Spleen (tissue), 11 donors: ENCODE results near the gene SRSF2. TPM values are rescaled to one million over a fixed set of nuclear protein-coding genes. Genes with fewer than 3 reads are reported as not detected.

ENCODE experiments used
- DNase-seq: peaks from one replicate; pipeline ENCODE4 v3.0.0-alpha.2; 2020
- H3K27ac ChIP-seq, 8 donors: fragments of 200-600 bp; sonication (generic) in 7 of 8; 1 replicate in 4 of 8; 2 replicates in 4 of 8; pipeline versions ENCODE4 v1.5.0 to v1.8.0; 2016 to 2021; ENCODE audit warnings: inconsistent platforms in 4 of 8, mild to moderate bottlenecking in 4 of 8, moderate library complexity in 1 of 8
- H3K27me3 ChIP-seq, 7 donors: fragments of 200-600 bp; sonication (generic) in 6 of 7; replicated peaks in 1 of 7; 1 replicate in 4 of 7; 2 replicates in 3 of 7; pipeline versions ENCODE4 v1.5.0 to v1.8.0; 2016 to 2021; ENCODE audit warnings: inconsistent platforms in 3 of 7, mild to moderate bottlenecking in 1 of 7
- H3K36me3 ChIP-seq, 6 donors: fragments of 200-600 bp; sonication (generic) in 5 of 6; 1 replicate in 4 of 6; 2 replicates in 2 of 6; pipeline versions ENCODE4 v1.5.0 to v1.8.0; 2016 to 2021; ENCODE audit warnings: inconsistent platforms in 2 of 6
- H3K4me1 ChIP-seq, 6 donors: fragments of 200-600 bp; sonication (generic) in 5 of 6; 1 replicate in 3 of 6; 2 replicates in 3 of 6; pipeline versions ENCODE4 v1.5.0 to v1.8.0; 2016 to 2021; ENCODE audit warnings: inconsistent platforms in 3 of 6
- H3K4me3 ChIP-seq, 8 donors: fragments of 200-600 bp; sonication (generic) in 7 of 8; 1 replicate in 4 of 8; 2 replicates in 4 of 8; pipeline versions ENCODE4 v1.5.0 to v1.8.0; 2016 to 2021; ENCODE audit warnings: inconsistent platforms in 4 of 8, mild to moderate bottlenecking in 4 of 8, moderate library complexity in 2 of 8
- H3K9me3 ChIP-seq, 8 donors: fragments of 200-600 bp; sonication (generic) in 7 of 8; 1 replicate in 4 of 8; 2 replicates in 4 of 8; pipeline versions ENCODE4 v1.5.0 to v1.8.0; 2016 to 2021; ENCODE audit warnings: inconsistent platforms in 4 of 8
- CTCF ChIP-seq, 11 experiments: fragments of 200-600 bp in 7 of 11; fragments of 450-650 bp in 4 of 11; sonication (generic) in 4 of 11; IDR thresholded peaks in 8 of 11; conservative IDR thresholded peaks in 3 of 11; 1 replicate in 7 of 11; 2 replicates in 4 of 11; pipeline versions ENCODE4 v1.4.0 to v1.8.0; 2016 to 2021; ENCODE audit warnings: antibody characterized with exemption in 11 of 11, inconsistent platforms in 4 of 11, mild to moderate bottlenecking in 1 of 11
- POLR2A ChIP-seq, 3 donors: fragments of 450-650 bp; IDR thresholded peaks; one replicate each; pipeline ENCODE4 v1.5.1; 2017; ENCODE audit warnings: antibody characterized with exemption in 3 of 3, mild to moderate bottlenecking in 1 of 3
- POLR2AphosphoS5 ChIP-seq, 3 donors: sonication (generic); formaldehyde crosslinking; IDR thresholded peaks; one replicate each; pipeline ENCODE4 v1.5.1; 2017; ENCODE audit warnings: antibody characterized with exemption in 3 of 3
- WGBS, 5 donors: extraction: QIAGEN DNeasy Blood & Tissue Kit in 3 of 5; methylation state at CpG; one replicate each; pipeline versions ENCODE4 v1.1.5 to v1.1.7; 2013 to 2018; 5-methylcytosine and 5-hydroxymethylcytosine counted together
- intact Hi-C: fragments of 100-400 bp; cut with DNase I; formaldehyde crosslinking; loops from one replicate; pipeline ENCODE4 v1.15.0; 2023; ENCODE audit warnings: low total_unique reads
- polyA plus RNA-seq, 3 donors: library from polyadenylated mRNA; stranded (reverse); fragments of 200-250 nt; gene quantifications; one replicate each; pipeline ENCODE4 v1.2.1, GENCODE V29; 2013
- total RNA-seq, 7 donors: library from RNA; depleted of rRNA in 3 of 7; stranded (reverse); fragments of >200 nt in 3 of 7; fragmentation: NEBNext Ultra II Directional in 4 of 7; extraction: Animal tissue kit (Norgen Biotek cat#: 25700) in 4 of 7; gene quantifications; one replicate each; pipeline versions ENCODE4 v1.1.0 to v1.2.1, GENCODE V29; 2016 to 2021
- donor health status: healthy with polysubstance abuse.
- donor health status: DM: no; HTN: no; CAD: no; lungs with moderate emphysema.
- donor health status: DM: no; HTN: no; CAD: no.
- donor health status: Bipolar disorder and iron deficiency.
- donor health status: healthy.
- donor health status: DM: no; HTN: no; CAD: no.
- donor health status: DM: yes; HTN: yes; CAD: no.

Gene SRSF2
- total and polyA plus RNA-seq, 10 donors, result 159 to 239 (median 196) TPM

- DNase-seq, result no peak
- TF ChIP-seq POLR2AphosphoS5 (IDR thresholded peaks at IDR 0.05), result no peak
- TF ChIP-seq CTCF (IDR thresholded peaks at IDR 0.05 in 8 of 11, conservative IDR thresholded peaks at IDR 0.05 in 3 of 11), result no peak
- TF ChIP-seq POLR2A (IDR thresholded peaks at IDR 0.05), result no peak
- no peak overlapping the region for H3K4me3 ChIP-seq
- H3K9me3 ChIP-seq, result no peaks in the 10 kb centered on the region
- no peak overlapping the region for H3K27ac ChIP-seq
- intact Hi-C loops, result no loop called here
- H3K27me3 ChIP-seq, result no peaks in the 10 kb centered on the region
- H3K36me3 ChIP-seq, result peaks cover 0 to 96% (median 26%) of the 10 kb centered on the region in 6 donors
- WGBS, 5 donors, result 93 to 98% (median 95%) methylated on average over 3 of the region's 3 CpGs
- H3K4me1 ChIP-seq, result peaks cover 0 to 7% (median 0%) of the 10 kb centered on the region in 6 donors
Observed at GRCh38 chr17:76758570-76758969, 21.4 kb upstream of the SRSF2 start.

- intact Hi-C loops, result no loop called here
Observed at GRCh38 chr17:76757256-76757655, 20.1 kb upstream of the SRSF2 start.

GRCh38 chr17:76755285-76755684 is 18.2 kb upstream of the SRSF2 start:
- Histone ChIP-seq H3K4me3 (no peak overlapping the region), H3K9me3 (no peaks in the 10 kb centered on the region), H3K36me3 (peaks cover 0 to 96% (median 26%) of the 10 kb centered on the region in 6 donors), H3K27me3 (no peaks in the 10 kb centered on the region), H3K27ac (no peak overlapping the region), H3K4me1 (peaks cover 0 to 30% (median 3%) of the 10 kb centered on the region in 6 donors)
- 95 to 100% (median 97%) methylated on average over 2 of the region's 2 CpGs for WGBS, 5 donors
- intact Hi-C loops, result no loop called here
- DNase-seq, result no peak
- TF ChIP-seq POLR2AphosphoS5 (IDR thresholded peaks at IDR 0.05) (no peak), CTCF (IDR thresholded peaks at IDR 0.05 in 8 of 11, conservative IDR thresholded peaks at IDR 0.05 in 3 of 11) (no peak), POLR2A (IDR thresholded peaks at IDR 0.05) (no peak)

More at GRCh38 chr17:76757256-76757655, 20.1 kb upstream of the SRSF2 start:
- no peak overlapping the region for H3K27ac ChIP-seq
- peaks cover 0 to 20% (median 3%) of the 10 kb centered on the region in 6 donors for H3K4me1 ChIP-seq
- no peak for DNase-seq
- 90 to 97% (median 94%) methylated on average over 5 of the region's 5 CpGs for WGBS, 5 donors
- H3K27me3 ChIP-seq, result no peaks in the 10 kb centered on the region
- H3K9me3 ChIP-seq, result no peaks in the 10 kb centered on the region
- no peak overlapping the region for H3K4me3 ChIP-seq
- TF ChIP-seq POLR2A (IDR thresholded peaks at IDR 0.05), result no peak
- peaks cover 0 to 96% (median 26%) of the 10 kb centered on the region in 6 donors for H3K36me3 ChIP-seq

GRCh38 chr17:76753061-76753961 is 16.2 kb upstream of the SRSF2 start:
- intact Hi-C loops, result no loop called here
- no peaks in the 10 kb centered on the region for H3K27me3 ChIP-seq
- no peak for TF ChIP-seq POLR2A (IDR thresholded peaks at IDR 0.05)
- DNase-seq, result no peak
- WGBS, 5 donors, result 68 to 74% (median 71%) methylated on average over 12 of the region's 12 CpGs
- H3K4me3 ChIP-seq, result peak overlapping the region in 3 of 8 donors; percentile 1 to 29 (median 10)
- H3K27ac ChIP-seq, result peak overlapping the region in 7 of 8 donors; percentile 16 to 77 (median 53)
- peaks cover 0 to 96% (median 28%) of the 10 kb centered on the region in 6 donors for H3K36me3 ChIP-seq
- H3K9me3 ChIP-seq, result no peaks in the 10 kb centered on the region
- H3K4me1 ChIP-seq, result peaks cover 0 to 35% (median 3%) of the 10 kb centered on the region in 6 donors

- peak overlapping the region in 3 of 8 donors; percentile 63 to 77 (median 68) for H3K27ac ChIP-seq
- no peak overlapping the region for H3K4me3 ChIP-seq
- DNase-seq, result no peak
- H3K36me3 ChIP-seq, result peaks cover 0 to 96% (median 22%) of the 10 kb centered on the region in 6 donors
- 66 to 84% (median 76%) methylated on average over 4 of the region's 4 CpGs for WGBS, 5 donors
- H3K4me1 ChIP-seq, result peaks cover 0 to 39% (median 3%) of the 10 kb centered on the region in 6 donors
- no peaks in the 10 kb centered on the region for H3K9me3 ChIP-seq
- H3K27me3 ChIP-seq, result no peaks in the 10 kb centered on the region
- TF ChIP-seq CTCF (IDR thresholded peaks at IDR 0.05 in 8 of 11, conservative IDR thresholded peaks at IDR 0.05 in 3 of 11) (no peak), POLR2AphosphoS5 (IDR thresholded peaks at IDR 0.05) (no peak), POLR2A (IDR thresholded peaks at IDR 0.05) (no peak)
- intact Hi-C loops, result no loop called here
Observed at GRCh38 chr17:76752006-76752405, 14.9 kb upstream of the SRSF2 start.
